COLO829 (cell line): ENCODE data around the gene DMXL2.
"Not testable (repeated sequence)": the region's sequence is repeated elsewhere in the genome, so short reads cannot be mapped to it uniquely, and the experiment has no call there.

Experiments
- DNase-seq: peaks from one replicate; pipeline ENCODE4 v3.0.0; 2012; ENCODE audit warnings: low spot score

The DMXL2 gene

GRCh38 chr15:51484781-51485180, 137.8 kb downstream of the DMXL2 start:
- no peak for DNase-seq

- DNase-seq, result no peak
Measured at GRCh38 chr15:51483985-51484384, 138.6 kb downstream of the DMXL2 start.

GRCh38 chr15:51483520-51483919, 139.1 kb downstream of the DMXL2 start:
- no peak for DNase-seq

- DNase-seq, result no peak
Measured at GRCh38 chr15:51475736-51476135, 146.8 kb downstream of the DMXL2 start.

GRCh38 chr15:51470512-51470911, 152.1 kb downstream of the DMXL2 start:
- DNase-seq, result no peak

- no peak for DNase-seq
Measured at GRCh38 chr15:51460796-51461195, 161.8 kb downstream of the DMXL2 start.

- no peak for DNase-seq
Measured at GRCh38 chr15:51450001-51450400, 172.6 kb downstream of the DMXL2 start.

GRCh38 chr15:51448622-51449399, 173.8 kb downstream of the DMXL2 start:
- DNase-seq, result no peak

GRCh38 chr15:51447855-51448621, 174.5 kb downstream of the DMXL2 start:
- DNase-seq, result no peak

- DNase-seq, result not testable (repeated sequence)
Measured at GRCh38 chr15:51446029-51446744, 176.4 kb downstream of the DMXL2 start.

GRCh38 chr15:51444807-51445206, 177.8 kb downstream of the DMXL2 start:
- DNase-seq, result no peak

GRCh38 chr15:51444112-51444511, 178.5 kb downstream of the DMXL2 start:
- DNase-seq, result no peak

- no peak for DNase-seq
Measured at GRCh38 chr15:51443282-51443914, 179.2 kb downstream of the DMXL2 start.

GRCh38 chr15:51438526-51438925, 184.0 kb downstream of the DMXL2 start:
- DNase-seq, result no peak

- no peak for DNase-seq
Measured at GRCh38 chr15:51425517-51426040, 197.0 kb downstream of the DMXL2 start.

- DNase-seq, result no peak
Measured at GRCh38 chr15:51424780-51425179, 197.8 kb downstream of the DMXL2 start.

- not testable (repeated sequence) for DNase-seq
Measured at GRCh38 chr15:51423040-51423439, 199.5 kb downstream of the DMXL2 start.

- DNase-seq, result no peak
Measured at GRCh38 chr15:51416129-51416528, 206.4 kb downstream of the DMXL2 start.

- no peak for DNase-seq
Measured at GRCh38 chr15:51414256-51414860, 208.2 kb downstream of the DMXL2 start.

GRCh38 chr15:51405693-51406523, 216.7 kb downstream of the DMXL2 start:
- DNase-seq, result no peak
